DND-41 (cell line): ENCODE measurements around the gene SUPT3H.

Experiments used
- ATAC-seq: fragments of 200-7000 bp; cut with Tn5 transposase; 3 replicates; pipeline ENCODE4 v1.9.1; 2021; ENCODE audit warnings: low read depth; ENCODE audit not compliant: insufficient read depth
- DNase-seq: peaks from one replicate; pipeline ENCODE4 v3.0.0-alpha.2; 2020
- H2AFZ ChIP-seq: 2 replicates; pipeline ENCODE4 v1.6.0; 2012; ENCODE audit warnings: low read depth, low read length
- H3K27ac ChIP-seq: 2 replicates; pipeline ENCODE4 v1.5.1; 2012; ENCODE audit warnings: low read length, inconsistent platforms
- H3K27me3 ChIP-seq: fragments of 200-600 bp; sonication (generic); 2 replicates; pipeline ENCODE4 v1.6.0; 2012; ENCODE audit warnings: low read length, mild to moderate bottlenecking, inconsistent platforms; ENCODE audit not compliant: insufficient read depth, poor library complexity
- H3K36me3 ChIP-seq: 2 replicates; pipeline ENCODE4 v1.5.1; 2012; ENCODE audit warnings: low read length, inconsistent platforms; ENCODE audit not compliant: insufficient read depth
- H3K4me1 ChIP-seq: 2 replicates; pipeline ENCODE4 v1.5.1; 2012; ENCODE audit warnings: mild to moderate bottlenecking, low read length; ENCODE audit not compliant: insufficient read depth
- H3K4me2 ChIP-seq: 2 replicates; pipeline ENCODE4 v1.6.0; 2012; ENCODE audit warnings: mild to moderate bottlenecking, moderate library complexity, low read length, inconsistent platforms; ENCODE audit not compliant: insufficient read depth
- H3K4me3 ChIP-seq, 2 experiments: fragments of 200-600 bp in 1 of 2; shearing (Covaris generic) in 1 of 2; 2 replicates each; pipeline ENCODE4 v1.5.1; 2012 to 2016; ENCODE audit warnings: inconsistent platforms in 2 of 2, low read length in 2 of 2, mild to moderate bottlenecking in 2 of 2, low read depth in 1 of 2, moderate library complexity in 1 of 2
- H3K79me2 ChIP-seq: 2 replicates; pipeline ENCODE4 v1.6.0; 2012; ENCODE audit warnings: low read length, inconsistent platforms; ENCODE audit not compliant: insufficient read depth
- H3K9ac ChIP-seq: 2 replicates; pipeline ENCODE4 v1.6.0; 2012; ENCODE audit warnings: low read depth, mild to moderate bottlenecking, inconsistent platforms, low read length, moderate library complexity
- H3K9me3 ChIP-seq: 2 replicates; pipeline ENCODE4 v1.5.1; 2012; ENCODE audit warnings: low read length, moderate library complexity, mild to moderate bottlenecking, inconsistent platforms; ENCODE audit not compliant: insufficient read depth, severe bottlenecking
- H4K20me1 ChIP-seq: 2 replicates; pipeline ENCODE4 v1.6.0; 2012; ENCODE audit warnings: low read length; ENCODE audit not compliant: insufficient read depth
- EZH2 ChIP-seq: IDR thresholded peaks from 3 replicates; pipeline ENCODE4 v1.6.1; 2012; ENCODE audit warnings: borderline replicate concordance, low read depth, mild to moderate bottlenecking, moderate library complexity, low read length, inconsistent platforms; ENCODE audit not compliant: severe bottlenecking
- TF ChIP-seq, protein P1 (sequence below): IDR thresholded peaks from 2 replicates; pipeline ENCODE4 v1.5.1; 2012; ENCODE audit warnings: borderline replicate concordance, low read length, moderate library complexity, mild to moderate bottlenecking; ENCODE audit not compliant: poor library complexity, severe bottlenecking; ENCODE audit errors: extremely low read depth

Gene SUPT3H

DNA sequence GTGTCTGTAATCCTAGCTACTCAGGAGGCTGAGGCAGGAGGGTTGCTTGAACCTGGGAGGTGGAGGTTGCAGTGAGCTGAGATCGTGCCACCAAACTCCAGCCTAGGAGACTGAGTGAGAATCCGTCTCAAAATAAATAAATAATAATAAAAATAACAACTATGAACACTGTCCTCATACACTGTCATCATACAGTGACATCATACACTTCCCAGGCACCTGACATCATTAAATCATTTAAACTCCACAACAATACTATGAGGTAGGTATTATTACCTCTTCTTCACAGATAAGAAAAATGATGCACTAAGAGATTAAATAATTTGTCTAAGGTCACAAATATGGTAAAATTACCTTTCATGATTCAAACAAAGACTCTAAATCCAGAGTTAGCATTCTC lies 250.5 kb downstream of the SUPT3H start:
- H3K9ac ChIP-seq, result no peak overlapping the region
- H3K4me2 ChIP-seq, result no peak overlapping the region
- no peaks in the 10 kb centered on the region for H3K79me2 ChIP-seq
- no peak for ATAC-seq
- no peak for DNase-seq
- no peaks in the 10 kb centered on the region for H3K9me3 ChIP-seq
- no peak overlapping the region for H3K4me3 ChIP-seq
- TF ChIP-seq EZH2, result no peak
- TF ChIP-seq, protein P1, sequence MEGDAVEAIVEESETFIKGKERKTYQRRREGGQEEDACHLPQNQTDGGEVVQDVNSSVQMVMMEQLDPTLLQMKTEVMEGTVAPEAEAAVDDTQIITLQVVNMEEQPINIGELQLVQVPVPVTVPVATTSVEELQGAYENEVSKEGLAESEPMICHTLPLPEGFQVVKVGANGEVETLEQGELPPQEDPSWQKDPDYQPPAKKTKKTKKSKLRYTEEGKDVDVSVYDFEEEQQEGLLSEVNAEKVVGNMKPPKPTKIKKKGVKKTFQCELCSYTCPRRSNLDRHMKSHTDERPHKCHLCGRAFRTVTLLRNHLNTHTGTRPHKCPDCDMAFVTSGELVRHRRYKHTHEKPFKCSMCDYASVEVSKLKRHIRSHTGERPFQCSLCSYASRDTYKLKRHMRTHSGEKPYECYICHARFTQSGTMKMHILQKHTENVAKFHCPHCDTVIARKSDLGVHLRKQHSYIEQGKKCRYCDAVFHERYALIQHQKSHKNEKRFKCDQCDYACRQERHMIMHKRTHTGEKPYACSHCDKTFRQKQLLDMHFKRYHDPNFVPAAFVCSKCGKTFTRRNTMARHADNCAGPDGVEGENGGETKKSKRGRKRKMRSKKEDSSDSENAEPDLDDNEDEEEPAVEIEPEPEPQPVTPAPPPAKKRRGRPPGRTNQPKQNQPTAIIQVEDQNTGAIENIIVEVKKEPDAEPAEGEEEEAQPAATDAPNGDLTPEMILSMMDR, result no peak
- H3K27ac ChIP-seq, result no peak overlapping the region
- no peaks in the 10 kb centered on the region for H3K36me3 ChIP-seq
- H4K20me1 ChIP-seq, result no peaks in the 10 kb centered on the region
- H2AFZ ChIP-seq, result no peak overlapping the region
- H3K27me3 ChIP-seq, result no peaks in the 10 kb centered on the region
- H3K4me1 ChIP-seq, result no peaks in the 10 kb centered on the region

DNA sequence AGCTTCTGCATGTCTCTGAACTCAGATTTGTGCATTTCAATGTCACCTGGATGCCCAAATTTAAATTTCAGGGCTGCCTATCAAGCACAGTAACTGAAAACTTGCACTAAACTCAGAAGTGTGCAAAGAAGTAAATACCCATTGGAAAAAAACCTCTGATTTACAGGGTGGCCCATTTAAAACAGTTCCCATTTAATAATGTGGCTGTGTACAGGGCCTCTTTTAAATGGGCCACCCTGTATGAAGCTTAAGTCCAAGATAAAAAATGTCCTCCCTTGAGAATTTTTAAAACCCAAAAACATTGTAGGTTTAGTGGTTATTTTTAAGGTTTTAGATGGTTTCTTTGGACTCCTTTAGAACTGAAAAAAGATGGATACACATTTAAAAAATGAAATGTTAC lies 251.7 kb downstream of the SUPT3H start:
- Histone ChIP-seq H3K4me1 (no peaks in the 10 kb centered on the region), H3K36me3 (no peaks in the 10 kb centered on the region), H2AFZ (no peak overlapping the region), H3K9ac (no peak overlapping the region), H3K9me3 (no peaks in the 10 kb centered on the region), H3K79me2 (no peaks in the 10 kb centered on the region), H3K4me2 (no peak overlapping the region), H3K27me3 (no peaks in the 10 kb centered on the region), H3K4me3 (no peak overlapping the region), H3K27ac (no peak overlapping the region), H4K20me1 (no peaks in the 10 kb centered on the region)
- TF ChIP-seq, protein P1, result no peak
- no peak for TF ChIP-seq EZH2
- no peak for ATAC-seq
- no peak for DNase-seq

DNA sequence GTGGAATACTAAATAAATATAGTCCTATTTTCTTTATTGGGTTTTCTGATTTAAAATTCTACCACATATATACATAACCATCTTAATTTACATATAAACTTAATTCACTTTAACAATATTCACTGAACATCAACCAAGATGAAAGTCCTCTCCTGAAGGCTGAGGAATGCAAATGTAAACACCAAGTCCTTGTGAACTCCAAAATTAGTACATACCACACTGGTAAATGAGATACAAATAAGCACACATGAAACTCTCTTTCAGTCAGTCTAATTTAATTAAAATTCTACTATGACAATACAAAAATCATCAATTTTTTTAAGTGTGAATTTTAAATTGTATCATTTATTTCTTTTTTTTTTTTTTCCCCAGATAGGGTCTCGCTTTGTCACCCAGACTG lies 254.7 kb downstream of the SUPT3H start:
- Histone ChIP-seq H3K27me3 (no peaks in the 10 kb centered on the region), H3K4me2 (no peak overlapping the region), H3K9me3 (no peaks in the 10 kb centered on the region), H2AFZ (no peak overlapping the region), H3K4me3 (no peak overlapping the region), H3K27ac (no peak overlapping the region), H4K20me1 (no peaks in the 10 kb centered on the region), H3K36me3 (no peaks in the 10 kb centered on the region), H3K9ac (no peak overlapping the region), H3K79me2 (no peaks in the 10 kb centered on the region), H3K4me1 (no peaks in the 10 kb centered on the region)
- ATAC-seq, result no peak
- DNase-seq, result no peak
- TF ChIP-seq, protein P1, result no peak
- TF ChIP-seq EZH2, result no peak

DNA sequence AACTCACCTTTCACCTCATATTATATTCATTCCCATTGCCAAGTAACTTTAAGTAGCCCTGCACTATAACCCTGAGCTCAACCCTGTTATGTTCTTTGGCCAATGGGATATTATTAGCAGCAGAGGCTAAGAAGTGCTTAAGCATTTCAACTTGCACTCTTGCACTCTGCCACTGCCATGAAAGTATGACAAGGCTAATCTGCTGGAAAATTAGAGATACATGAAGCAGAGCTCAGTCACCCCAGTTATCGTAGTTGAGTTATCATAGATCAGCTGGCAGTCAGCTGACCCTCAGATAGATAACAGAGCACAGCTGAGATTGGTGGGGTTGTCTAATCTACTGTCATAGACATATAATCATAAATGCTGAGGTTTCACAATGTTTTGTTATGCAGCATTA lies 259.0 kb downstream of the SUPT3H start:
- Histone ChIP-seq H3K9ac (no peak overlapping the region), H3K9me3 (no peaks in the 10 kb centered on the region), H3K4me3 (no peak overlapping the region), H4K20me1 (no peaks in the 10 kb centered on the region), H3K4me1 (peaks cover 20% of the 10 kb centered on the region), H3K27ac (no peak overlapping the region), H3K4me2 (no peak overlapping the region), H2AFZ (no peak overlapping the region), H3K36me3 (no peaks in the 10 kb centered on the region), H3K27me3 (no peaks in the 10 kb centered on the region), H3K79me2 (no peaks in the 10 kb centered on the region)
- ATAC-seq (no peak), DNase-seq (no peak)
- no peak for TF ChIP-seq EZH2
- TF ChIP-seq, protein P1, result no peak
